H1 (cell line): ENCODE measurements around the gene KIR3DL3. TPM values are rescaled to one million over a fixed set of nuclear protein-coding genes. Genes with fewer than 3 reads are reported as not detected.
"Not testable (repeated sequence)": the region's sequence is repeated elsewhere in the genome, so short reads cannot be mapped to it uniquely, and the experiment has no call there.

ENCODE experiments used
- CTCF ChIA-PET: fragments of 300-600 bp; sonication (Branson Sonifier 250); formaldehyde crosslinking; loops from one replicate; lab custom pipeline; 2021; ENCODE audit not compliant: partially characterized antibody; lab: Charles Lee
- POLR2A ChIA-PET: fragments of 300-600 bp; sonication (Branson Sonifier 250); formaldehyde crosslinking; loops from one replicate; lab custom pipeline; 2021; ENCODE audit warnings: inconsistent platforms; ENCODE audit not compliant: partially characterized antibody; lab: Charles Lee
- DNase-seq, 2 experiments: peaks; one replicate each; pipeline versions ENCODE4 v3.0.0 to v3.0.0-alpha.2; 2010 to 2022; ENCODE audit warnings: low spot score in 2 of 2, low read depth in 1 of 2, mixed read lengths in 1 of 2
- FAIRE-seq: peaks from 2 replicates; lab custom pipeline; 2011; peaks lifted over from hg19 to GRCh38; lab: Jason Lieb, UNC
- H2AFZ ChIP-seq: 2 replicates; pipeline ENCODE4 v1.8.1; 2012; ENCODE audit warnings: low read length, inconsistent platforms
- H2AK5ac ChIP-seq: 2 replicates; pipeline ENCODE4 v1.6.1; 2013; ENCODE audit warnings: low read depth, low read length
- H2BK120ac ChIP-seq: replicated peaks from 2 replicates; pipeline ENCODE3; 2013; ENCODE audit warnings: low read depth, low read length, inconsistent platforms
- H2BK12ac ChIP-seq: 2 replicates; pipeline ENCODE4 v1.6.1; 2013; ENCODE audit warnings: low read depth, low read length
- H2BK15ac ChIP-seq: 2 replicates; pipeline ENCODE4 v1.6.1; 2013; ENCODE audit warnings: low read length
- H2BK20ac ChIP-seq: 2 replicates; pipeline ENCODE4 v1.6.1; 2013; ENCODE audit warnings: low read length
- H2BK5ac ChIP-seq: 2 replicates; pipeline ENCODE4 v1.6.1; 2013; ENCODE audit warnings: low read depth, low read length
- H3K14ac ChIP-seq: 2 replicates; pipeline ENCODE4 v1.6.1; 2013; ENCODE audit warnings: inconsistent platforms; ENCODE audit not compliant: insufficient read length
- H3K18ac ChIP-seq: 2 replicates; pipeline ENCODE4 v1.6.1; 2013; ENCODE audit warnings: low read length; ENCODE audit errors: extremely low read depth
- H3K23ac ChIP-seq: 2 replicates; pipeline ENCODE4 v1.6.1; 2013; ENCODE audit warnings: inconsistent platforms; ENCODE audit not compliant: insufficient read length
- H3K23me2 ChIP-seq: 2 replicates; pipeline ENCODE4 v1.6.1; 2013; ENCODE audit warnings: low read depth, low read length
- H3K27ac ChIP-seq: 2 replicates; pipeline ENCODE4 v1.6.1; 2011; ENCODE audit warnings: low read depth, low read length, inconsistent platforms
- H3K27me3 ChIP-seq, 4 experiments: replicated peaks in 1 of 4; 1 replicate in 1 of 4; 2 replicates in 3 of 4; pipeline versions ENCODE4 v1.6.1 to v1.8.1; 2011 to 2013; ENCODE audit warnings: low read length in 3 of 4, mild to moderate bottlenecking in 3 of 4, inconsistent platforms in 2 of 4, mixed read lengths in 2 of 4, moderate library complexity in 1 of 4; ENCODE audit not compliant: control insufficient read depth in 3 of 4, insufficient read depth in 3 of 4; ENCODE audit errors: extremely low read depth in 1 of 4
- H3K36me3 ChIP-seq, 4 experiments: 2 replicates each; pipeline versions ENCODE4 v1.6.1 to v1.8.1; 2011 to 2013; ENCODE audit warnings: mild to moderate bottlenecking in 4 of 4, low read length in 3 of 4, moderate library complexity in 2 of 4, control low read depth in 1 of 4, inconsistent platforms in 1 of 4; ENCODE audit not compliant: insufficient read depth in 4 of 4, control insufficient read depth in 2 of 4
- H3K4ac ChIP-seq: replicated peaks from 2 replicates; pipeline ENCODE3; 2013; ENCODE audit warnings: low read length, low read depth, mixed read lengths, inconsistent platforms; ENCODE audit not compliant: insufficient read length
- H3K4me1 ChIP-seq, 4 experiments: replicated peaks in 1 of 4; 1 replicate in 1 of 4; 2 replicates in 3 of 4; pipeline versions ENCODE4 v1.6.1 to v1.8.1; 2011 to 2013; ENCODE audit warnings: low read length in 3 of 4, inconsistent platforms in 2 of 4, mixed read lengths in 1 of 4; ENCODE audit not compliant: insufficient read depth in 4 of 4, control insufficient read depth in 3 of 4
- H3K4me2 ChIP-seq, 2 experiments: 2 replicates each; pipeline versions ENCODE4 v1.6.1 to v1.8.1; 2011 to 2013; ENCODE audit warnings: low read depth in 2 of 2, low read length in 2 of 2, control low read depth in 1 of 2, inconsistent platforms in 1 of 2, mild to moderate bottlenecking in 1 of 2; ENCODE audit not compliant: insufficient read depth in 1 of 2
- H3K4me3 ChIP-seq, 4 experiments: fragments of 200-600, 300-600 bp in 1 of 4; sonication (generic), shearing (Covaris generic), sonication (Bioruptor Twin) in 1 of 4; 2 replicates each; pipeline versions ENCODE4 v1.5.1 to v1.8.1; 2011 to 2016; ENCODE audit warnings: low read length in 4 of 4, low read depth in 3 of 4, control low read depth in 2 of 4, inconsistent platforms in 2 of 4, mild to moderate bottlenecking in 2 of 4, mixed read lengths in 1 of 4, moderate library complexity in 1 of 4; ENCODE audit not compliant: insufficient read depth in 2 of 4; ENCODE audit errors: extremely low read depth in 1 of 4
- H3K56ac ChIP-seq: replicated peaks from 2 replicates; pipeline ENCODE3; 2013; ENCODE audit warnings: low read depth, mild to moderate bottlenecking, mixed read lengths, low read length, inconsistent platforms; ENCODE audit not compliant: insufficient read length
- H3K79me1 ChIP-seq: 2 replicates; pipeline ENCODE4 v1.6.1; 2013; ENCODE audit warnings: low read depth, low read length, control low read depth
- H3K79me2 ChIP-seq, 2 experiments: 2 replicates each; pipeline versions ENCODE4 v1.6.1 to v1.8.1; 2012 to 2013; ENCODE audit warnings: low read length in 2 of 2, mild to moderate bottlenecking in 2 of 2, inconsistent platforms in 1 of 2; ENCODE audit not compliant: insufficient read depth in 2 of 2, control insufficient read depth in 1 of 2
- H3K9ac ChIP-seq, 4 experiments: replicated peaks in 1 of 4; 1 replicate in 1 of 4; 2 replicates in 3 of 4; pipeline versions ENCODE4 v1.6.1 to v1.8.1; 2011 to 2013; ENCODE audit warnings: low read depth in 3 of 4, low read length in 3 of 4, control low read depth in 2 of 4, mild to moderate bottlenecking in 2 of 4, moderate library complexity in 2 of 4, inconsistent platforms in 1 of 4; ENCODE audit errors: extremely low read depth in 1 of 4
- H3K9me3 ChIP-seq, 2 experiments: 2 replicates each; pipeline versions ENCODE4 v1.6.1 to v1.8.1; 2012 to 2013; ENCODE audit warnings: mild to moderate bottlenecking in 2 of 2, moderate library complexity in 2 of 2, control low read depth in 1 of 2, inconsistent platforms in 1 of 2, low read depth in 1 of 2, low read length in 1 of 2, mixed read lengths in 1 of 2; ENCODE audit not compliant: insufficient read depth in 2 of 2
- H4K20me1 ChIP-seq, 2 experiments: replicated peaks in 1 of 2; 2 replicates each; pipeline versions ENCODE3 to v1.8.1; 2011 to 2013; ENCODE audit warnings: inconsistent platforms in 2 of 2, low read length in 2 of 2, mild to moderate bottlenecking in 1 of 2; ENCODE audit not compliant: insufficient read depth in 2 of 2, control insufficient read depth in 1 of 2
- H4K5ac ChIP-seq: 2 replicates; pipeline ENCODE4 v1.6.1; 2013; ENCODE audit warnings: low read length, low read depth, mixed read lengths, inconsistent platforms; ENCODE audit not compliant: insufficient read length
- H4K8ac ChIP-seq: 2 replicates; pipeline ENCODE4 v1.8.0; 2013; ENCODE audit warnings: mild to moderate bottlenecking, moderate library complexity, low read length, inconsistent platforms; ENCODE audit not compliant: insufficient read depth; ENCODE audit errors: extremely low read depth
- H4K91ac ChIP-seq: replicated peaks from 2 replicates; pipeline ENCODE3; 2013; ENCODE audit warnings: low read length, mixed read lengths, inconsistent platforms; ENCODE audit not compliant: insufficient read length
- WGBS, 2 experiments: shearing (Covaris generic) in 1 of 2; methylation state at CpG; one replicate each; pipeline versions ENCODE4 v1.1.6 to v1.1.7; 2013 to 2015; ENCODE audit warnings: low lambda C conversion rate in 2 of 2, mixed read lengths in 2 of 2, inconsistent platforms in 1 of 2, low coverage in 1 of 2, missing lambda C conversion rate in 1 of 2; ENCODE audit not compliant: insufficient replicate concordance in 2 of 2, insufficient coverage in 1 of 2, insufficient read length in 1 of 2; ENCODE audit errors: extremely low coverage in 1 of 2, missing lambda C conversion rate in 1 of 2; 5-methylcytosine and 5-hydroxymethylcytosine counted together
- polyA plus RNA-seq, 7 experiments: library from polyadenylated mRNA; depleted of rRNA in 3 of 7; stranded (reverse) in 5 of 7; unstranded in 2 of 7; fragments of >200 nt in 5 of 7; fragments of 200-250 nt in 2 of 7; gene quantifications; 1 replicate in 5 of 7; 2 replicates in 1 of 7; 4 replicates in 1 of 7; pipeline versions ENCODE4 v1.2.1 to v1.2.3, GENCODE V29; 2011 to 2013; ENCODE audit warnings: missing spikeins in 2 of 7, mixed read lengths in 2 of 7
- total RNA-seq: library from RNA; stranded (reverse); fragmentation: NEBNext Ultra II Directional; extraction: Animal tissue kit (Norgen Biotek cat#: 25700); gene quantifications from 2 replicates; pipeline ENCODE4 v1.2.1, GENCODE V29; 2021

Gene KIR3DL3
- total and polyA plus RNA-seq, 2 of the 8 experiments (the other 6 are each of a cell fraction or from before 2014, with no cell fraction given): not detected

DNA sequence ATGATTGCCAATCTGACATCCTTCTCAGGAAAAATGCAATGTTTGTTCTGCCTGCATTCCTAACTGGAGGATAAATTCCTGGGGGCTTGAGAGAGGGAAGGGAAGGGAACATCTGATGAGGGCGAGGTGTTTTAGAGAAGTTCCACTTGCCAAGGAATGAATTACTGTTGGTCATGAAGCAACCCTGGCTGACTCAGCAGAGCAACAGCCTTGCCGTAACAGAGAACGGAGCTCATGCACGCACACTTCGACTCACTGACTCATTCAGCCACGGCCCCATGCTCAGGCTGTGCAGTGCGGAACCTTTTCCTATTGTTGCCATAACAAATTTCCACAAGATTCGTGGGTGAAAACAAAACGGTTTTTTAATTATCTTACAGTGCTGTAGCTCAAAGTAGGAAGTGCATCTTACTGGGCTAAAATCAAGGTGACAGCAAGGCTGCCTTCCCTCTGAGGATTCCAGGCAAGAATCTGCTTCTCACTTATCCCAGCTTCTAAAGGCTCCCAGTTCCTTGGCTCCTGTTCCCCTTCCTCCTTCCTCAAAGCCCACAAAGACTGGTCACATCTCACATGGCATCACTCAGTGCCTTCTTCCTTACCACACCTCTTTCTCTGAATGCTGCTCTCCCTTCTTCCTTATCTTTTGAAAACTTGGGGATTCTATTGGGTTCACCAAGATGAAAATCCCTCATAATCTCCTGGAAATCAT, 23.5 kb downstream of the KIR3DL3 start:
- DNase-seq, H3K79me2 ChIP-seq, H2BK5ac ChIP-seq, H3K4me1 ChIP-seq, H3K36me3 ChIP-seq, H3K79me1 ChIP-seq, H3K4me2 ChIP-seq, H2BK15ac ChIP-seq, H2BK120ac ChIP-seq, H3K14ac ChIP-seq, H3K56ac ChIP-seq, H3K18ac ChIP-seq, H3K23me2 ChIP-seq, H2AK5ac ChIP-seq, H3K23ac ChIP-seq, H4K5ac ChIP-seq, H3K4ac ChIP-seq, POLR2A ChIA-PET, H3K27me3 ChIP-seq, H3K9ac ChIP-seq, H2BK20ac ChIP-seq, H3K4me3 ChIP-seq, FAIRE-seq, CTCF ChIA-PET, H2AFZ ChIP-seq, H4K91ac ChIP-seq, H4K20me1 ChIP-seq, H3K27ac ChIP-seq, H2BK12ac ChIP-seq, H4K8ac ChIP-seq: not testable (repeated sequence)
- peaks cover 10 to 42% of the 10 kb centered on the region in 2 experiments; a peak in 3 of 4 replicates for H3K9me3 ChIP-seq
- 80% methylated on average over 8 of the region's 9 CpGs; no CpG with 5 or more reads in 1 of the 2 experiments for whole genome bisulfite sequencing, 2 experiments

GRCh38 chr19:54750276-54750675, 26.0 kb downstream of the KIR3DL3 start:
- H3K4ac ChIP-seq, H3K27me3 ChIP-seq, H3K27ac ChIP-seq, H2BK15ac ChIP-seq, H4K8ac ChIP-seq, H3K14ac ChIP-seq, DNase-seq, H3K36me3 ChIP-seq, H2BK5ac ChIP-seq, H4K20me1 ChIP-seq, H2BK12ac ChIP-seq, H2AFZ ChIP-seq, H3K9ac ChIP-seq, POLR2A ChIA-PET, H4K91ac ChIP-seq, H2BK120ac ChIP-seq, H3K23ac ChIP-seq, H3K23me2 ChIP-seq, H3K4me1 ChIP-seq, H3K56ac ChIP-seq, FAIRE-seq, H3K4me3 ChIP-seq, H3K4me2 ChIP-seq, H3K18ac ChIP-seq, H3K79me2 ChIP-seq, H2AK5ac ChIP-seq, H2BK20ac ChIP-seq, CTCF ChIA-PET, H3K79me1 ChIP-seq, H4K5ac ChIP-seq: not testable (repeated sequence)
- WGBS, 2 experiments: 55% methylated on average over 6 of the region's 6 CpGs; no CpG with 5 or more reads in 1 of the 2 experiments
- H3K9me3 ChIP-seq: peaks cover 15 to 47% of the 10 kb centered on the region in 2 experiments
